ENCODE results near the gene HIVEP3.
A peak's percentile ranks its signal among the peaks of the same experiment; 100 is the strongest.

HIVEP3 gene

DNA sequence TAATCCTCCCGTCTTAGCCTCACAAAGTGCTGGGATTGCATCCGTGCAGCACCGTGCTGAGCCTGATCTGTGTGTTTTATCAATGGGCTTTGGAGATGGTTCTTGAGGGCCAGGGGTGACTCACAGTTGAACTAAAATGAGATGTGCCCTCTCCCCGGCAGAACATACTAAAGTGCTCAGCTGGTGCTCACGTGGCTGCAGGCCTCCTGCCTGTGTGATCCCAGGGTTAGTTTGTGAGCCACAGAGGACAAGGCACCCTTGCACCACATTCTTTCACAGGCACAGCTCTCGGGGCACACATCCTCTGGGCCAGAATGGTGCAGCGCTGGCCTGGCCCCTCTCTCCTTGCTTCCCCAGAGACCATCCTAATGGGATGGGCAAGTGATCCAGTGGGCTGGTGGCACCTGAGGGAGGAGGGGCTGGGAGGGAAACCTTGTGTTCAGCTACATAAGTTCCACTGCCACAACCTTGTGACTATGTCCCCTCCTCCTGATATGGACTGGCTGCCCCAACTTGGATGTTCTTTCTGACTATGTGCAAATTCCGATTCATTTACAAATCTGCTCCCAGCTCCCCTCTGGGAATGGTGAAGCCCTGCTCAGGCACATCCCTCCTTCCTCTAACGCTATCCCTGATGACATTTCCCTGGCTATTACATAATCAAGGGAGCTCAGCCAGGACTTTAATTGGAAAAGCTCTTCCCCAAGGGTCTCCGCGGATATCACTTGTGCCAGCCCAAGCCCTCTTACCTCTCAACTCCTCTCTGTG, 237.2 kb downstream of the HIVEP3 start:
- ATAC-seq (replicated peaks; ENCODE audit: extremely low read depth, poor library complexity, severe bottlenecking) (no peak), DNase-seq (ENCODE audit: low spot score in 2 of 2) (no peak)
- Mint-ChIP-seq H3K36me3 (ENCODE audit: insufficient read depth) (peaks cover 2% of the 10 kb centered on the region), H3K9me3 (no peaks in the 10 kb centered on the region), H3K27ac (ENCODE audit: low read depth) (peak overlapping the region; percentile 11), H3K4me3 (no peak overlapping the region), H3K4me1 (peaks cover 93% of the 10 kb centered on the region), H3K27me3 (no peaks in the 10 kb centered on the region)

GRCh38 chr1:41679994-41680393, 238.7 kb downstream of the HIVEP3 start:
- Mint-ChIP-seq H3K4me1 (peaks cover 89% of the 10 kb centered on the region), H3K9me3 (no peaks in the 10 kb centered on the region), H3K27me3 (no peaks in the 10 kb centered on the region), H3K27ac (ENCODE audit: low read depth) (no peak overlapping the region), H3K4me3 (peak overlapping the region; percentile 40), H3K36me3 (ENCODE audit: insufficient read depth) (peaks cover 2% of the 10 kb centered on the region)
- DNase-seq (ENCODE audit: low spot score in 2 of 2), result no peak
- no peak for ATAC-seq (replicated peaks; ENCODE audit: extremely low read depth, poor library complexity, severe bottlenecking)

GRCh38 chr1:41679531-41679930, 239.2 kb downstream of the HIVEP3 start:
- no peaks in the 10 kb centered on the region for H3K9me3 Mint-ChIP-seq
- ATAC-seq (replicated peaks; ENCODE audit: extremely low read depth, poor library complexity, severe bottlenecking), result no peak
- no peak for DNase-seq (ENCODE audit: low spot score in 2 of 2)
- no peaks in the 10 kb centered on the region for H3K27me3 Mint-ChIP-seq
- peak overlapping the region; percentile 40 for H3K4me3 Mint-ChIP-seq
- peak overlapping the region; percentile 20 for H3K27ac Mint-ChIP-seq (ENCODE audit: low read depth)
- H3K36me3 Mint-ChIP-seq (ENCODE audit: insufficient read depth), result peaks cover 2% of the 10 kb centered on the region
- peaks cover 89% of the 10 kb centered on the region for H3K4me1 Mint-ChIP-seq

- Mint-ChIP-seq H3K27ac (ENCODE audit: low read depth) (peak overlapping the region; percentile 20), H3K27me3 (no peaks in the 10 kb centered on the region), H3K9me3 (no peaks in the 10 kb centered on the region), H3K4me3 (peak overlapping the region; percentile 40), H3K4me1 (peaks cover 89% of the 10 kb centered on the region), H3K36me3 (ENCODE audit: insufficient read depth) (peaks cover 2% of the 10 kb centered on the region)
- ATAC-seq (replicated peaks; ENCODE audit: extremely low read depth, poor library complexity, severe bottlenecking), result no peak
- DNase-seq (ENCODE audit: low spot score in 2 of 2), result no peak
Observed at GRCh38 chr1:41678111-41678878, 240.4 kb downstream of the HIVEP3 start.

DNA sequence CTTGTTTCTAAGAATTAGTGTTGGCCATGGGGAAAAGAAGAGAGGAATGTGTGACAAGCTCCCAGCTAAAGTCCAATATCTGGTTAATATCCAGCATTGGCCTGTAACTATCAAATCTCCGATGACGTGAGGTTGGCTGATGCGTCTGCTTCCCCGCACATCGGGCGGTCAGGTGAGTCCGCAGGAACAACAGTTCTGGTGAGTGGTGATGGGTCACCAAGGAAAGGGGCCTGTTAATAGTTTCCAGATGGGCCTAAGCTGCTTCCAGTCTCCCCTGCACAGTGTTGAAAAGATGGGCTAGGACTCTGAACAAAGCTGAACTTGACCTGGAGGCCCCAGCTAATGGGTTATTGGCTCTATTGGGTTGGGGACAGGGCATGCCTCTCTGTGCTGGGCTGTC, 241.1 kb downstream of the HIVEP3 start:
- H3K9me3 Mint-ChIP-seq, result no peaks in the 10 kb centered on the region
- no peak overlapping the region for H3K27ac Mint-ChIP-seq (ENCODE audit: low read depth)
- H3K4me3 Mint-ChIP-seq, result no peak overlapping the region
- H3K36me3 Mint-ChIP-seq (ENCODE audit: insufficient read depth), result peaks cover under 1% of the 10 kb centered on the region
- no peak for ATAC-seq (replicated peaks; ENCODE audit: extremely low read depth, poor library complexity, severe bottlenecking)
- no peaks in the 10 kb centered on the region for H3K27me3 Mint-ChIP-seq
- H3K4me1 Mint-ChIP-seq, result peaks cover 89% of the 10 kb centered on the region
- no peak for DNase-seq (ENCODE audit: low spot score in 2 of 2)

- Mint-ChIP-seq H3K4me1 (peaks cover 85% of the 10 kb centered on the region), H3K36me3 (ENCODE audit: insufficient read depth) (no peaks in the 10 kb centered on the region), H3K27me3 (no peaks in the 10 kb centered on the region), H3K4me3 (peak overlapping the region; percentile 63), H3K9me3 (no peaks in the 10 kb centered on the region), H3K27ac (ENCODE audit: low read depth) (peak overlapping the region; percentile 75)
- DNase-seq (ENCODE audit: low spot score in 2 of 2) (no peak), ATAC-seq (replicated peaks; ENCODE audit: extremely low read depth, poor library complexity, severe bottlenecking) (no peak)
Observed at GRCh38 chr1:41675401-41675800, 243.3 kb downstream of the HIVEP3 start.

DNA sequence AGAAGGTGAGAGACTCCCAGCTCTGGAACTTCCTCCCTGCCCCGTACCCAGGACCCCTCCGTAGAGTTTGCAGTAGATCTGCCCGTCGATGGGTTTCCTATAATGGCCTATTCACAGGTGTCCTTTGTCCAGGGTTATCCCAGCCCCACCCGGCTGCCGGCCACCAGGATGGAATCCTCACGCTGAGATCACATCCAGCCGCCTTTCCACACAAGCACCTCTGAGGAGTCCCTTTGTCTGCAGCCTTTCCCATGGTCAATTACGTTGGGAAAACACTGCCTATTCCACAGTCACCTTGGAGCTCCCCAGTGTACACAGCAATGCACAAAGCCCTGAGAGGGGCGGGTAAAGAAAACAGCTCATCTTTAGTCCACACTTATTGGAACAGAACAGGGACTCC, 244.2 kb downstream of the HIVEP3 start:
- Mint-ChIP-seq H3K4me1 (peaks cover 80% of the 10 kb centered on the region), H3K27ac (ENCODE audit: low read depth) (peak overlapping the region; percentile 75)

GRCh38 chr1:41673806-41674205, 244.9 kb downstream of the HIVEP3 start:
- peak overlapping the region; percentile 75 for H3K27ac Mint-ChIP-seq (ENCODE audit: low read depth)
- ATAC-seq (replicated peaks; ENCODE audit: extremely low read depth, poor library complexity, severe bottlenecking) (peak; percentile 68), DNase-seq (ENCODE audit: low spot score in 2 of 2) (no peak)
- no peaks in the 10 kb centered on the region for H3K9me3 Mint-ChIP-seq
- H3K27me3 Mint-ChIP-seq, result no peaks in the 10 kb centered on the region
- no peaks in the 10 kb centered on the region for H3K36me3 Mint-ChIP-seq (ENCODE audit: insufficient read depth)
- peaks cover 78% of the 10 kb centered on the region for H3K4me1 Mint-ChIP-seq
- H3K4me3 Mint-ChIP-seq, result peak overlapping the region; percentile 63

More for the DNA sequence above, 244.2 kb downstream of the HIVEP3 start:
- DNase-seq (ENCODE audit: low spot score in 2 of 2) (no peak), ATAC-seq (replicated peaks; ENCODE audit: extremely low read depth, poor library complexity, severe bottlenecking) (no peak)
- Mint-ChIP-seq H3K4me3 (peak overlapping the region; percentile 63), H3K9me3 (no peaks in the 10 kb centered on the region), H3K36me3 (ENCODE audit: insufficient read depth) (no peaks in the 10 kb centered on the region), H3K27me3 (no peaks in the 10 kb centered on the region)

- Mint-ChIP-seq H3K36me3 (ENCODE audit: insufficient read depth) (no peaks in the 10 kb centered on the region), H3K27ac (ENCODE audit: low read depth) (peak overlapping the region; percentile 75), H3K9me3 (no peaks in the 10 kb centered on the region), H3K27me3 (no peaks in the 10 kb centered on the region), H3K4me3 (peak overlapping the region; percentile 63), H3K4me1 (peaks cover 78% of the 10 kb centered on the region)
- ATAC-seq (replicated peaks; ENCODE audit: extremely low read depth, poor library complexity, severe bottlenecking) (peak; percentile 96), DNase-seq (ENCODE audit: low spot score in 2 of 2) (peak in 1 of 2 donors; percentile 47)
Observed at GRCh38 chr1:41673378-41673777, 245.3 kb downstream of the HIVEP3 start.

GRCh38 chr1:41672641-41673361, 245.9 kb downstream of the HIVEP3 start:
- peaks cover 79% of the 10 kb centered on the region for H3K4me1 Mint-ChIP-seq
- ATAC-seq (replicated peaks; ENCODE audit: extremely low read depth, poor library complexity, severe bottlenecking), result no peak
- H3K36me3 Mint-ChIP-seq (ENCODE audit: insufficient read depth), result no peaks in the 10 kb centered on the region
- peak overlapping the region; percentile 75 for H3K27ac Mint-ChIP-seq (ENCODE audit: low read depth)
- no peaks in the 10 kb centered on the region for H3K27me3 Mint-ChIP-seq
- peak overlapping the region; percentile 63 for H3K4me3 Mint-ChIP-seq
- no peaks in the 10 kb centered on the region for H3K9me3 Mint-ChIP-seq
- DNase-seq (ENCODE audit: low spot score in 2 of 2), result no peak

GRCh38 chr1:41672173-41672572, 246.5 kb downstream of the HIVEP3 start:
- Mint-ChIP-seq H3K4me1 (peaks cover 79% of the 10 kb centered on the region), H3K36me3 (ENCODE audit: insufficient read depth) (no peaks in the 10 kb centered on the region), H3K27ac (ENCODE audit: low read depth) (peak overlapping the region; percentile 75), H3K9me3 (no peaks in the 10 kb centered on the region), H3K27me3 (no peaks in the 10 kb centered on the region), H3K4me3 (peak overlapping the region; percentile 63)
- DNase-seq (ENCODE audit: low spot score in 2 of 2) (no peak), ATAC-seq (replicated peaks; ENCODE audit: extremely low read depth, poor library complexity, severe bottlenecking) (no peak)

DNA sequence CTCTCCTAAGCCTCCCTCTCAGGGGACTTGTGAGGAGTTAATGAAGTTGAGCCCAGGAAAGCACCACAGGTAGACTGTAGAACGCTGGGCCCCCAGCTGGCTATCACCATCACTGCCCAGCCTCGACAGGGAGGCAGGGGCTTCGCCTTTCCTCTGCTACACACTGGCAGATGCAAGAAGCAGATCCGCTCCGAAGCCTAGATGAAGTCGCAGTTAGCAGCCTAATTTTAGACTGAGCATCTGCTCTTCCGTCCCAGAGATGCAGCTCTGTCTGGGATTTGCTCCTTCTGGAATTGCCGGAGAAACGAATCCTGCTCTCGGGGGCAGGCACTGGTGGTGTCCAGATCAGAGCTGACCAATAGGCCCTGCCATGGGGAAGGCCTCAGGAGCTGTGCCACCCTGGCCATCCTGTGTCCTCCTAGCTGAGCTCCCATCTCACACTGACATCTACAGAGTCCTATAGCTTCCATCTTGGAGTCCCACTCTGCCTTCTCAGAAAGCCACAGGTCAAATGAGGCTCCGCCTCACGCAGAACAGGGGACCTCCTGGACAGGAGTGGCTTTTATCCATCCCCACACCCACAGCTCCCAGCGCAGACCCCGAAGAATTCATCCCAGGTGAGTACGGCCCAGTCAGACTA, 247.5 kb downstream of the HIVEP3 start:
- Mint-ChIP-seq H3K4me1 (peaks cover 79% of the 10 kb centered on the region), H3K27ac (ENCODE audit: low read depth) (peak overlapping the region; percentile 75), H3K36me3 (ENCODE audit: insufficient read depth) (no peaks in the 10 kb centered on the region), H3K9me3 (no peaks in the 10 kb centered on the region), H3K4me3 (no peak overlapping the region), H3K27me3 (no peaks in the 10 kb centered on the region)
- DNase-seq (ENCODE audit: low spot score in 2 of 2) (no peak), ATAC-seq (replicated peaks; ENCODE audit: extremely low read depth, poor library complexity, severe bottlenecking) (no peak)

Measured in central memory CD8-positive, alpha-beta T cell (primary cell).